UCSD-AML1 (cell line): Measurements from ENCODE around the gene PLBD2.

Source experiments
- DNase-seq: peaks from one replicate; lab custom pipeline; 2025; ENCODE audit not compliant: unreplicated experiment; lab: John Stamatoyannopoulos, UW

The PLBD2 gene, protein sequence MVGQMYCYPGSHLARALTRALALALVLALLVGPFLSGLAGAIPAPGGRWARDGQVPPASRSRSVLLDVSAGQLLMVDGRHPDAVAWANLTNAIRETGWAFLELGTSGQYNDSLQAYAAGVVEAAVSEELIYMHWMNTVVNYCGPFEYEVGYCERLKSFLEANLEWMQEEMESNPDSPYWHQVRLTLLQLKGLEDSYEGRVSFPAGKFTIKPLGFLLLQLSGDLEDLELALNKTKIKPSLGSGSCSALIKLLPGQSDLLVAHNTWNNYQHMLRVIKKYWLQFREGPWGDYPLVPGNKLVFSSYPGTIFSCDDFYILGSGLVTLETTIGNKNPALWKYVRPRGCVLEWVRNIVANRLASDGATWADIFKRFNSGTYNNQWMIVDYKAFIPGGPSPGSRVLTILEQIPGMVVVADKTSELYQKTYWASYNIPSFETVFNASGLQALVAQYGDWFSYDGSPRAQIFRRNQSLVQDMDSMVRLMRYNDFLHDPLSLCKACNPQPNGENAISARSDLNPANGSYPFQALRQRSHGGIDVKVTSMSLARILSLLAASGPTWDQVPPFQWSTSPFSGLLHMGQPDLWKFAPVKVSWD

GRCh38 chr12:113358381-113359132 is at the start of gene PLBD2:
Gene PLBD2, plus strand, starts transcription at chr12:113358587. Its CDS starts 14 bp downstream, at chr12:113358601.
- DNase-seq: peak; percentile 91

DNA sequence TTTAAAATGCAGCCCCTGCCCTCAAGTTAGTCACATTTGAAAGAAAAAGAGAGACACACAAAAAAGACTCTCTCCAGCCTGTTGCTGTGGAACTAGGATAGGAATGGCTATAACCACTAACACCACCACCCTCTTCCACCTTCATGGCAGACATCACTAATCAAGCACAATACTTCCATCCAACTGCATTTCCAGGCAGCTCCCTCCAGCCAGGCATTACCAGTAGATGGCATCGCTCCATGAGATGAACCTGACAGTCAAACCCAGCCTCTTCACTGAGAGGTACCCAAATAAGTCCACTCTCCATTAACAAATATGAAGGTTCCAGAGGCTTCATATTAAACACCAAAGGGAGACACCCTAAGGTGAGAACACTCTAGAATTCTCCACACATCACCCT is 47.9 kb upstream of the PLBD2 start:
- no peak for DNase-seq

DNA sequence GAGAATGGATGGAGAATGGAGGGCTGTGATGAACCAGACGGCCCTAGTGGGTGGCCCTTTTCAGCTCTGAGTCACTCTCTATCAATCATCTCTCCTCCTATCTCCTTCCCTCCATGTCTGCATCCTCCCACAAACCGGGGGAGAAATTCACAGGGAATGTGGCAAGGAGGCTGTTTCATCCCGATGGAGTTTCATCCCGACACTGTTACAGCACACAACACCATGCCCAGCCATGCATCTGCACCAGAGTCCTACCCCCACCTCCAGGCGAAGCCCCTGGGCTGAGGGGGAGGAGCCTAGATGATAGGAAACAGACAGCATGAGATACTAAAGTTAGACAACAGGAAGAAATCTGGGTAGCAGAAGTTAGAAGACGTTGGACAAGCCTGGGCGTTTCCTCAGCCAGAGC is 44.3 kb upstream of the PLBD2 start:
- no peak for DNase-seq

- DNase-seq: no peak
Observed at GRCh38 chr12:113315358-113315757, 43.0 kb upstream of the PLBD2 start.

DNA sequence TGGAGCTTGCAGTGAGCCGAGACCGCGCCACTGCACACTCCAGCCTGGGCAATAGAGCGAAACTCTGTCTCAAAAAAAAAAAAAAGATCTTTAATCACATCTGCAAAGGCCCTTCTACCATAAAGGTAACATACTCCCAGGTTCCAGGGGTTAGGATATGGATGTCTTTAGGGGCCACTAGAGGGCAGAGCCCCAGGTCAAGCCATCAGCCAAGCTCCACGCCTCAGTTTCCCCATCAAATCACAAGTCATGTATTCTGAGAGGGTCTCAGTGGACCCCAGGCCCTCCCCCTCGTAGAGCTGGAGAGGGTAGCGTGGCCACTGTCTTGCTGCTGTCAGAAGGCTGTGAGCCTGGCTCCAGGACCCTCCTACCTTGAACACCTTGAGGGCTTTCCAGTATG is 42.2 kb upstream of the PLBD2 start:
- DNase-seq: no peak

DNA sequence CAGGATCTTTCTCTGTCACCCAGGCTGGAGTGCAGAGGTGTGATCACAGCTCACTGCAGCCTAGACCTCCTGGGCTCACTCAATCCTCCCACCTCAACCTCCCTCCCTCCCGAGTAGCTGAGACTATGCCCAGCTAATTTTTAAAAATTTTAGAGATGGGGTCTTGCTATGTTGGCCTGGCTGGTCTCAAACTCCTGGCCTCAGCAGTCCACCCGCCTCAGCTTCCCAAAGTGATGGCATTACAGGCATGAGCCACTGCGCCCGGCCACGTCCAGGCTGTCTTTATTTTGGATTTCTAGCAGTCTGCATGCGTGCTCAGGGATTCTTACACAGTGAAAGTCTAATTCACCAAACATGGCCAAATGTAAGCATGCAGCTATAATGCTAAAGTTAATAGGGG is 41.3 kb upstream of the PLBD2 start:
- no peak for DNase-seq

DNA sequence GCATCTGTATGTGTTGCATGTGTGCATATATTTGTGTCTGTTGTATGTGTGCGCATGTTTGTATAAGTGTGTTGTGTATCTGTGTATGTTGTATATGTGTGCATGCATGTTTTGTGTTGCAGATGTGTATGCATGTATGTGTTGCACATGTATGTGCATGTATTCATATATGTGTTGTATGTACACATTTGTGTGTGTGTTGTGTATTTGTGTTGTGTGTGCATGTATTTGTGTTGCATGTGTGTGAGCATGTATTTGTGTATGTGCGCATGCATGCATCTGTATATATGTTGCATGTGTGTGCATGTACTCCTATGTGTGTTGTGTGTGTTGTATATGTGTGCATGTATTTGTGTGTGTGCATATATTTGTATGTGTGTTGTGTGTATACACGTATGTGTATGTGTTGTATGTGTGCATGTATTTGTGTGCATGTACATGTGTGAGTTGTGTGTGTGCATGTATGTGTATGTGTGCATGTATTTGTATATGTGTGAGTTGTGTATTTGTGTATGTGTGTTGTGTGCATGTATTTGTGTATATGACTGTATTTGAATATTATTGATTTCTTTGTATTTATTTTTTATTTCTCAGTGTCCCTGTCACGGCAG is 40.2 kb upstream of the PLBD2 start:
- no peak for DNase-seq

- DNase-seq: no peak
Observed at GRCh38 chr12:113318900-113319628, 39.3 kb upstream of the PLBD2 start.

GRCh38 chr12:113320401-113320800 is 38.0 kb upstream of the PLBD2 start:
- DNase-seq: no peak

DNA sequence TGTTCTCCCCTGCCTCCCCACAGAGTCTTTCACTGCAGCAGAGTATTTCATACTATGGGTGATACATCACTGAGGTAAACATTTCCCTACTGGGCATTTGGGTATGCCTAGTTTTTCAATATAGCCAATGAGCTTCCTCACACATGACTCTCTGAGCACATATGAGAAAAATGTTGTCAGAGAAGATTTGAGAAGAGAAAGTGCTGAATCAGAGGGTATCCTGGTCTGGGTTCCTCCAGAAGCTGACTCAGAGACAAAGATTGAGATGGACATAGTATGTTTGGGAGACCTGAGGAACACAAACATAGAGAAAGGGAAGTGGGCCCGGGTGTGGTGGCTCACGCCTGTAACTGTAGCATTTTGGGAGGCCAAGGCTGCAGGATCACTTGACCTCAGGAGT is 36.0 kb upstream of the PLBD2 start:
- DNase-seq: no peak

DNA sequence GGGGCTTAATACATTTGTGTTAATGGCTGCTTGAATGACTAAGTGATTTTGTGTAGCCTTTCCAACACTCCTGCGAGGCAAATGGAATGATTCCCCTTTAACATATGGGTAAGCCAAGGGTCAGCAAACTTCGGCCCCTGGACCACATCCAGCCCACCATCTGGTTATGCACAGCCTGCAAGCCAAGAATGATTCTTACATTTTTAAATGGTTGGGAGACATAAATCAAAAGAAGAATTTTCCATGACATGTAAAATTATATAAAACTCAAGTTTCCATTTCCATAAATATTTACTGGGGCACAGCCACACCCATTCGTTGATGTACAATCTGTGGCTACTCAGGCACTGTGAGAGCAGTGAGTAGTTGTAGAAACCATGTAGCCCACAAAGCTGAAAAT is 32.5 kb upstream of the PLBD2 start:
- no peak for DNase-seq

GRCh38 chr12:113326775-113327395 is 31.5 kb upstream of the PLBD2 start:
- no peak for DNase-seq

- DNase-seq: no peak
Observed at GRCh38 chr12:113328368-113328889, 30.0 kb upstream of the PLBD2 start.

DNA sequence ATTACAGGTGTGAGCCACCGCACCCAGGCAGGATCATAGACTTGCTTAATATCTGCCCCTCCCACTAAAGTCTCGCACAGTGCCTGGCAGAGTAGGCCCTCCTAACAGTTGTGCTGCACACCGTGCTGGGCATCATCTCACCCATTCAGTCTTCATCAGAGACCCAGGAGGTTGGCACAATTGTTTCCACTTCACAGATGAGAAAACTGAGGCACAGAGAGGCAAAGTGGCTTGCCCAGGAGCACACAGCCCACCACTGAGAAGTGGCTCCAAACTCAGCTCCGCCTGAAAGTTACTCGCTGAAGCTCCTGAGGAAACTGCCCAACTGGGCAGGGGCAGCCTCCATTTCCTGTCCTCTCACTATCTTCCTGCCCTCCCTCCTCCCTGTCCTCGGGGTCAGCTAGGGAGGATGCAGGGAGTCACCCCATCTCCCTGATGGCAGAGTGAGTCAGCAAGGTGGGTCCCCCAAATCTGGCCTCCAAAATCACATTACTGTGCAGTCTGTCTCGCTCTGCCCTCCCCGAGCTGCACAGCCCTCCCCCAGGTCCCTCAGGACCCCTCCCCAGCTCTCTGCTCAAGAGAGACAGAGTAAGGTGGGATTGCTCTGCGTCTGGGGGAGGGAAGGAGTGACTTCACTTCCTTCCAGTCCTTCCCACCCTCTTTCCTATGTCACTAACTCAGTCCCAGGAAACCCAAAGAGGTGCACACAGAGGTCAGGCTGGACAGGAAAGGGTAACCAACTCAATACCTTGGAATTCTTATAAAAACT is 29.2 kb upstream of the PLBD2 start:
- DNase-seq: no peak

- DNase-seq: no peak
Observed at GRCh38 chr12:113329791-113330417, 28.5 kb upstream of the PLBD2 start.

GRCh38 chr12:113330505-113330904 is 27.9 kb upstream of the PLBD2 start:
- no peak for DNase-seq

- no peak for DNase-seq
Observed at GRCh38 chr12:113332688-113333417, 25.5 kb upstream of the PLBD2 start.

DNA sequence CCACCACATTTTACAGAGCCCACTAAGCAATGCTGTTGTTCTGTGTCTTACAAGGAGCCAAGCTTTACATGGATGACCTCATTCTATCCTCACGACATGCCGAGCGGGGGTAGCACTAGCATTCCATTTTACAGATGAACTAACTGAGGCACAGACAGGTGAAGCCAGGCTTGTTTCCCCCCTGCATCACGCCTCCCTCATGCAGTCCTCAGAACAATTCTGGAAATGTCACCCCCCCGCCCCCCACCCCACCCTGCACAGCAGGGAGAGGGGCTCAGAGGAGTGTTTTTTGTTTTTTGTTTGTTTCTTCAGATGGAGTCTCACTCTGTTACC is 25.0 kb upstream of the PLBD2 start:
- DNase-seq: no peak
